Left lung (tissue), 10 donors: ENCODE measurements around the gene OR5C1. TPM values are rescaled to one million over a fixed set of nuclear protein-coding genes. Genes with fewer than 3 reads are reported as not detected.

Source experiments
- ATAC-seq: fragments of 200-7000 bp; cut with Tn5 transposase; one replicate; pipeline ENCODE4 v1.9.1; 2020; ENCODE audit warnings: moderate library complexity
- DNase-seq, 4 donors: peaks; one replicate each; pipeline ENCODE4 v3.0.0-alpha.2; 2013 to 2020
- H3K27ac ChIP-seq, 2 donors: fragments of 200-600 bp; sonication (generic) in 1 of 2; one replicate each; pipeline versions ENCODE4 v1.5.0 to v1.8.0; 2020 to 2021
- H3K27me3 ChIP-seq, 2 donors: fragments of 200-600 bp; sonication (generic) in 1 of 2; one replicate each; pipeline versions ENCODE4 v1.5.0 to v1.8.0; 2020 to 2021
- H3K36me3 ChIP-seq, 2 donors: fragments of 200-600 bp; sonication (generic) in 1 of 2; one replicate each; pipeline versions ENCODE4 v1.5.0 to v1.8.0; 2020 to 2021
- H3K4me1 ChIP-seq, 2 donors: fragments of 200-600 bp; one replicate each; pipeline ENCODE4 v1.8.0; 2021
- H3K4me3 ChIP-seq, 2 donors: fragments of 200-600 bp; sonication (generic) in 1 of 2; one replicate each; pipeline versions ENCODE4 v1.5.0 to v1.8.0; 2020 to 2021; ENCODE audit warnings: mild to moderate bottlenecking in 1 of 2
- H3K9me3 ChIP-seq, 2 donors: fragments of 200-600 bp; sonication (generic) in 1 of 2; one replicate each; pipeline versions ENCODE4 v1.5.0 to v1.8.0; 2020 to 2021
- CTCF ChIP-seq, 2 donors: fragments of 200-600 bp; sonication (generic) in 1 of 2; IDR thresholded peaks; one replicate each; pipeline versions ENCODE4 v1.5.0 to v1.8.0; 2021; ENCODE audit warnings: antibody characterized with exemption in 2 of 2
- intact Hi-C, 2 donors: fragments of 100-400 bp; cut with DNase I; formaldehyde crosslinking; loops; one replicate each; pipeline versions ENCODE4 v1.11.2 to v1.14.2; 2022
- polyA plus RNA-seq, 6 donors: library from polyadenylated mRNA; unstranded; fragments of 120-200 nt; gene quantifications; one replicate each; pipeline ENCODE4 v1.2.1, GENCODE V29; 2013; ENCODE audit not compliant: insufficient read length in 6 of 6
- total RNA-seq, 2 donors: library from RNA; stranded (reverse); fragmentation: NEBNext Ultra II Directional; extraction: Animal tissue kit (Norgen Biotek cat#: 25700); gene quantifications; one replicate each; pipeline ENCODE4 v1.2.1, GENCODE V29; 2021
- donor health status: DM: no; HTN: yes; CAD: no.
- donor health status: DM: no; HTN: no; CAD: no.

OR5C1 gene
- total and polyA plus RNA-seq, 8 donors: not detected

GRCh38 chr9:122819326-122819725, 30.6 kb downstream of the OR5C1 start:
- Histone ChIP-seq H3K36me3 (peaks cover 0 to 64% of the 10 kb centered on the region in 2 donors), H3K27me3 (no peaks in the 10 kb centered on the region), H3K4me1 (peaks cover 2 to 53% of the 10 kb centered on the region in 2 donors), H3K4me3 (no peak overlapping the region), H3K27ac (peak overlapping the region in 1 of 2 donors; percentile 51), H3K9me3 (no peaks in the 10 kb centered on the region)
- intact Hi-C loops: no loop called here
- no peak for TF ChIP-seq CTCF (IDR thresholded peaks at IDR 0.05)
- ATAC-seq (no peak), DNase-seq (no peak)

- peaks cover 2 to 53% of the 10 kb centered on the region in 2 donors for H3K4me1 ChIP-seq
- ATAC-seq: no peak
- intact Hi-C loops: no loop called here
These were observed 31.2 kb downstream of the OR5C1 start for GRCh38 chr9:122819791-122820489.

GRCh38 chr9:122820490-122820845, 31.7 kb downstream of the OR5C1 start:
- H3K27me3 ChIP-seq: no peaks in the 10 kb centered on the region
- peaks cover 2 to 52% of the 10 kb centered on the region in 2 donors for H3K4me1 ChIP-seq
- intact Hi-C loops: no loop called here
- ATAC-seq (no peak), DNase-seq (no peak)
- H3K4me3 ChIP-seq: no peak overlapping the region
- no peaks in the 10 kb centered on the region for H3K9me3 ChIP-seq
- peaks cover 0 to 74% of the 10 kb centered on the region in 2 donors for H3K36me3 ChIP-seq
- peak overlapping the region in 1 of 2 donors; percentile 52 for H3K27ac ChIP-seq
- TF ChIP-seq CTCF (IDR thresholded peaks at IDR 0.05): no peak

More at GRCh38 chr9:122819791-122820489, 31.2 kb downstream of the OR5C1 start:
- no peak for TF ChIP-seq CTCF (IDR thresholded peaks at IDR 0.05)
- no peaks in the 10 kb centered on the region for H3K9me3 ChIP-seq
- H3K36me3 ChIP-seq: peaks cover 0 to 69% of the 10 kb centered on the region in 2 donors
- DNase-seq: peak in 1 of 4 donors; percentile 10
- H3K27me3 ChIP-seq: no peaks in the 10 kb centered on the region
- H3K27ac ChIP-seq: peak overlapping the region in 1 of 2 donors; percentile 52
- no peak overlapping the region for H3K4me3 ChIP-seq

GRCh38 chr9:122821278-122821943, 32.7 kb downstream of the OR5C1 start:
- H3K36me3 ChIP-seq: peaks cover 0 to 79% of the 10 kb centered on the region in 2 donors
- no peaks in the 10 kb centered on the region for H3K27me3 ChIP-seq
- H3K4me1 ChIP-seq: peaks cover 2 to 47% of the 10 kb centered on the region in 2 donors
- H3K4me3 ChIP-seq: no peak overlapping the region
- TF ChIP-seq CTCF (IDR thresholded peaks at IDR 0.05): no peak
- DNase-seq: peak in 2 of 4 donors; percentile 12 to 53
- intact Hi-C loops: no loop called here
- peak; percentile 54 for ATAC-seq
- no peaks in the 10 kb centered on the region for H3K9me3 ChIP-seq
- peak overlapping the region; percentile 42 to 52 for H3K27ac ChIP-seq

GRCh38 chr9:122822056-122822455, 33.3 kb downstream of the OR5C1 start:
- Histone ChIP-seq H3K27me3 (no peaks in the 10 kb centered on the region), H3K27ac (peak overlapping the region; percentile 42 to 52), H3K4me3 (no peak overlapping the region), H3K36me3 (peaks cover 0 to 73% of the 10 kb centered on the region in 2 donors), H3K9me3 (no peaks in the 10 kb centered on the region), H3K4me1 (peaks cover 8 to 48% of the 10 kb centered on the region in 2 donors)
- TF ChIP-seq CTCF (IDR thresholded peaks at IDR 0.05): no peak
- intact Hi-C loops: no loop called here
- ATAC-seq: no peak
- DNase-seq: no peak
